HG02938 (cell line): ENCODE results near the gene OR7G3.

Experiments
- ATAC-seq: cut with Tn5 transposase; IDR thresholded peaks from one replicate; pipeline ENCODE4 v1.9.1; 2021; ENCODE audit warnings: mild to moderate bottlenecking, moderate library complexity; ENCODE audit not compliant: unreplicated experiment

OR7G3 gene

DNA sequence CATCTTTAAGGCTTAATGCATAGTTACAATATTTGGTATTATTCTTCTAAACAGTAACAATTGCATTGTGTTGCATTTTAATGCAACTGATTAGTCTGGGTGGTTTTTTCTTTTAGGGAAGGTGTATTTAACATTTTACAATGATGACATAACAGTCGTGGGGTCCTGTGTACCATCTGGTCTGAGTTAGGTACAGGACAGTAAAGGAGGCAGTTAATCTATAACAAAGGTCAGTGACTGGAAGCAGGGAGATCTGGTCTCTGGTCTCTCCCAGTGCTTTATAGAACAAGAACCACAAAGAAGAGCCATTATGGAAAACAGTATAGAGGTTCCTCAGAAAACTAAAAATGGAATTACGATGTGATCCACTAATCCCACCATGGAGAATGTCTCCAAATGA lies 16.8 kb downstream of the OR7G3 start:
- ATAC-seq = no peak

DNA sequence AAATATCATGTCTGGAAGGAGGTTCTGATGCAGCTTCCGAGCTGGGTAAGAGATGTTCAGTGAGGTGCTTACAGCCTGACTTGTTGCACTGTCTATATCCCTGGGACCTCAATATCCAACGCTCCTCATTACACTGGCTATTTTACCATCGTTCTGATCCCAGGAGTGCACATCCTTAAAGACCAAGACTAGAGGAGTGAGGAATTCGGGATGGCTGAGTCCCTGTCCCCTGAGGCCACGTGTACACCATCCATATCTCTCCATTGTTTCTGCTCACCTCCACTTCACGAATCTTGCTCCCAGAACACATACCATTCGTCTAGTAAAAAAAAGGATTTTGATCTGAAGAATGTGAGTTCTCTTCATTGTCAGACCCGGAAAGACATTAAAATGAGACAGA lies 19.4 kb downstream of the OR7G3 start, which contains the start of gene OR7G2:
Gene OR7G2 (minus strand): TSS at position 101 of the 400 bp plus-strand sequence. CDS start 4,232 bp downstream, outside the sequence.
- ATAC-seq = no peak

- no peak for ATAC-seq
Observed at GRCh38 chr19:9086761-9087160, 40.0 kb downstream of the OR7G3 start, which contains the start of gene OR1M1. OR1M1 (plus strand) TSS chr19:9087061; CDS start chr19:9093245, 6,184 bp downstream.

GRCh38 chr19:9078651-9079050 lies 48.1 kb downstream of the OR7G3 start:
- ATAC-seq = no peak

DNA sequence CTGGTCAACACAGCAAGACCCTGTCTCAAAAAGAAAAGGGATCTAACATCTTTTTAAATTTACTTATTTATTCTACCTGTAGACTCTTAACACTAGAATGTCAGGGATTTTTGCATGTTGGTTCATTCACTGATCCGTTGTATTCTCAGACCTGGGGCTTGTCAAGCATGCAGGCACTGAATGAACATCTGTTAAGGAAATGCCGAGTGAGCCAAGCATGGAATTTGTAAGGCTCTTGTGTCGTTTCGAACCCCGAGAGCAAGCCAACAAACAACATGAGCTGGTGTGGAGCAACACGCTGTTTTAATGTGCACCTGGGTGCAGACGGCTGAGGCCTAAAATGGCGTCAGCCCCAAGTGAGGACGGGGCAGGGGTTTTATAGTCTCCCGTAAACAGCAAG lies 49.8 kb downstream of the OR7G3 start:
- ATAC-seq = no peak
